B cell (primary cell): ENCODE measurements around the gene MRTFA. TPM values are rescaled to one million over a fixed set of nuclear protein-coding genes. Genes with fewer than 3 reads are reported as not detected.
"Not testable (repeated sequence)": the region's sequence is repeated elsewhere in the genome, so short reads cannot be mapped to it uniquely, and the experiment has no call there.

Experiments used
- ATAC-seq: fragments of 200-7000 bp; cut with Tn5 transposase; one replicate; pipeline ENCODE4 v1.10.0; 2021; ENCODE audit warnings: low read depth, mild to moderate bottlenecking, moderate number of reproducible peaks, moderate library complexity
- CTCF ChIA-PET: fragments of 350-600 bp; sonication (Branson Sonifier 250); formaldehyde crosslinking; loops from one replicate; lab custom pipeline; 2021; ENCODE audit warnings: antibody characterized with exemption, inconsistent platforms; lab: Charles Lee
- POLR2A ChIA-PET: fragments of 350-600 bp; sonication (Branson Sonifier 250); formaldehyde crosslinking; loops from one replicate; lab custom pipeline; 2021; ENCODE audit warnings: antibody characterized with exemption; lab: Charles Lee
- DNase-seq: peaks from one replicate; pipeline ENCODE4 v3.0.0; 2013
- H2AFZ ChIP-seq: 2 replicates; pipeline ENCODE4 v1.6.1; 2012; ENCODE audit warnings: mild to moderate bottlenecking, low read depth, low read length; ENCODE audit not compliant: insufficient read depth, poor library complexity, severe bottlenecking
- H3K27ac ChIP-seq, 2 donors: 1 replicate in 1 of 2; 2 replicates in 1 of 2; pipeline ENCODE4 v1.5.1; 2012 to 2013; ENCODE audit warnings: low read length in 2 of 2, mild to moderate bottlenecking in 2 of 2, moderate library complexity in 1 of 2
- H3K27me3 ChIP-seq, 4 experiments: fragments of 200-600 bp in 1 of 4; sonication (generic) in 1 of 4; replicated peaks in 1 of 4; 1 replicate in 2 of 4; 2 replicates in 2 of 4; pipeline versions ENCODE4 v1.6.1 to v1.7.0; 2013 to 2016; ENCODE audit warnings: low read length in 3 of 4, mild to moderate bottlenecking in 2 of 4, mixed read lengths in 1 of 4, moderate library complexity in 1 of 4; ENCODE audit not compliant: insufficient read depth in 4 of 4, control insufficient read depth in 3 of 4; ENCODE audit errors: control extremely low read depth in 1 of 4
- H3K36me3 ChIP-seq, 2 experiments: replicated peaks in 1 of 2; 1 replicate in 1 of 2; 2 replicates in 1 of 2; pipeline versions ENCODE4 v1.6.1 to v1.7.1; 2013; ENCODE audit warnings: low read length in 1 of 2; ENCODE audit not compliant: insufficient read depth in 2 of 2, control insufficient read depth in 1 of 2; ENCODE audit errors: control extremely low read depth in 1 of 2, extremely low read depth in 1 of 2
- H3K4me1 ChIP-seq, 2 donors: fragments of 200-600 bp in 1 of 2; sonication (generic) in 1 of 2; 1 replicate in 1 of 2; 2 replicates in 1 of 2; pipeline versions ENCODE4 v1.5.1 to v1.6.1; 2013 to 2017; ENCODE audit warnings: low read length in 2 of 2; ENCODE audit not compliant: control insufficient read depth in 2 of 2, insufficient read depth in 2 of 2
- H3K4me2 ChIP-seq: replicated peaks from 2 replicates; pipeline ENCODE3; 2012; ENCODE audit warnings: mild to moderate bottlenecking, low read depth, low read length; ENCODE audit not compliant: poor library complexity, severe bottlenecking
- H3K4me3 ChIP-seq, 5 experiments: fragments of 200-600 bp in 1 of 5; sonication (generic) in 1 of 5; 1 replicate in 3 of 5; 2 replicates in 2 of 5; pipeline versions ENCODE4 v1.5.1 to v1.7.0; 2011 to 2016; ENCODE audit warnings: low read length in 4 of 5, mild to moderate bottlenecking in 4 of 5, low read depth in 2 of 5, control low read depth in 1 of 5, moderate library complexity in 1 of 5; ENCODE audit not compliant: insufficient read depth in 1 of 5; ENCODE audit errors: control extremely low read depth in 1 of 5, extremely low read depth in 1 of 5
- H3K79me2 ChIP-seq: fragments of 200-600 bp; sonication (generic); one replicate; pipeline ENCODE4 v1.6.0; 2016; ENCODE audit warnings: low read length; ENCODE audit not compliant: control insufficient read depth, insufficient read depth
- H3K9ac ChIP-seq: fragments of 200-600 bp; sonication (generic); 2 replicates; pipeline ENCODE4 v1.6.1; 2017; ENCODE audit warnings: mild to moderate bottlenecking, low read length, moderate library complexity
- H3K9me3 ChIP-seq, 3 donors: one replicate each; pipeline versions ENCODE4 v1.6.1 to v1.7.1; 2013; ENCODE audit warnings: low read length in 2 of 3; ENCODE audit not compliant: control insufficient read depth in 2 of 3, insufficient read depth in 1 of 3; ENCODE audit errors: control extremely low read depth in 1 of 3
- H4K20me1 ChIP-seq: 2 replicates; pipeline ENCODE4 v1.6.0; 2012; ENCODE audit warnings: mild to moderate bottlenecking, low read length; ENCODE audit not compliant: insufficient read depth, control insufficient read depth, poor library complexity, severe bottlenecking
- H3K27ac Mint-ChIP-seq: one replicate; pipeline ENCODE4 v1.8.0; 2021; ENCODE audit warnings: mixed read lengths
- H3K27me3 Mint-ChIP-seq: one replicate; pipeline ENCODE4 v1.8.0; 2021; ENCODE audit warnings: mixed read lengths
- H3K4me1 Mint-ChIP-seq: one replicate; pipeline ENCODE4 v1.8.0; 2021; ENCODE audit warnings: mixed read lengths
- H3K4me3 Mint-ChIP-seq: one replicate; pipeline ENCODE4 v1.8.0; 2021; ENCODE audit warnings: mixed read lengths
- H3K9me3 Mint-ChIP-seq: one replicate; pipeline ENCODE4 v1.8.0; 2022; ENCODE audit warnings: mixed read lengths; ENCODE audit not compliant: insufficient read depth
- EZH2 ChIP-seq: IDR thresholded peaks from 2 replicates; pipeline ENCODE4 v1.6.1; 2012; ENCODE audit warnings: borderline replicate concordance, low read depth, mild to moderate bottlenecking, moderate library complexity, low read length; ENCODE audit not compliant: insufficient read depth, poor library complexity, severe bottlenecking
- WGBS: methylation state at CpG from one replicate; pipeline ENCODE4 v1.1.5; 2013; ENCODE audit warnings: missing lambda C conversion rate; ENCODE audit not compliant: insufficient coverage; 5-methylcytosine and 5-hydroxymethylcytosine counted together
- intact Hi-C: fragments of 100-400 bp; cut with micrococcal nuclease; formaldehyde crosslinking; loops from one replicate; pipeline ENCODE4 v1.10.0; 2022
- polyA plus RNA-seq: library from polyadenylated mRNA; depleted of rRNA; stranded (reverse); fragments of >200 nt; gene quantifications from 2 replicates; pipeline ENCODE4 v1.2.3, GENCODE V29; 2012
- total RNA-seq, 2 donors: library from RNA; stranded (reverse); fragments of 120-200 nt in 1 of 2; gene quantifications; 1 replicate in 1 of 2; 2 replicates in 1 of 2; pipeline versions ENCODE4 v1.2.3 to v1.2.4, GENCODE V29; 2013 to 2022
- TF ChIP-seq, protein P1 (sequence below): fragments of 200-600 bp; IDR thresholded peaks from one replicate; pipeline ENCODE4 v1.8.0; 2022; ENCODE audit warnings: antibody characterized with exemption, mild to moderate bottlenecking

MRTFA gene
- total and polyA plus RNA-seq, 2 donors (not counting 1 experiment from before 2014, with no cell fraction given) = 28.9 to 82.6 TPM

DNA sequence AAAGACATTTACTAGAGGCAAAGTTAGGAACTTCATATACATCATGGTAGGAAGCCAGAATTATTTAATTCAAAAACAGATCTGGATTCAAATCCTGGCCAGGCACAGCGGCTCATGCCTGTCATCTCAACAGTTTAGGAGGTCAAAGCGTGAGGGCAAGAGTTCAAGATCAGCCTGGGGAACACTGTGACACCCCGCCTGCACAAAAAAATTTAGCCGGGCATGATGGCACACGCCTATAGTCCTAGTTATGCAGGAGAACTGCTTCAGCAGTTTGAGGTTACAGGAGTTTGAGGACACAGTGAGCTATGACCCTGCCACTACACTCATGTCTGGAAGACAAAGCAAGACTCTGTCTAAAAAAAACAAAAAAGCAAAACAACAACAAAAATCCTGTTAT, 8.9 kb downstream of the MRTFA start:
- H2AFZ ChIP-seq = no peak overlapping the region
- no peak overlapping the region for H3K9ac ChIP-seq
- POLR2A ChIA-PET = no interaction called here
- peaks cover 7 to 20% of the 10 kb centered on the region in 2 donors for H3K4me1 ChIP-seq
- peaks cover 44% of the 10 kb centered on the region for H3K4me1 Mint-ChIP-seq
- no peaks in the 10 kb centered on the region for H3K9me3 ChIP-seq
- H3K4me2 ChIP-seq = no peak overlapping the region
- peaks cover 2% of the 10 kb centered on the region for H3K9me3 Mint-ChIP-seq
- TF ChIP-seq EZH2 = no peak
- TF ChIP-seq, protein P1, sequence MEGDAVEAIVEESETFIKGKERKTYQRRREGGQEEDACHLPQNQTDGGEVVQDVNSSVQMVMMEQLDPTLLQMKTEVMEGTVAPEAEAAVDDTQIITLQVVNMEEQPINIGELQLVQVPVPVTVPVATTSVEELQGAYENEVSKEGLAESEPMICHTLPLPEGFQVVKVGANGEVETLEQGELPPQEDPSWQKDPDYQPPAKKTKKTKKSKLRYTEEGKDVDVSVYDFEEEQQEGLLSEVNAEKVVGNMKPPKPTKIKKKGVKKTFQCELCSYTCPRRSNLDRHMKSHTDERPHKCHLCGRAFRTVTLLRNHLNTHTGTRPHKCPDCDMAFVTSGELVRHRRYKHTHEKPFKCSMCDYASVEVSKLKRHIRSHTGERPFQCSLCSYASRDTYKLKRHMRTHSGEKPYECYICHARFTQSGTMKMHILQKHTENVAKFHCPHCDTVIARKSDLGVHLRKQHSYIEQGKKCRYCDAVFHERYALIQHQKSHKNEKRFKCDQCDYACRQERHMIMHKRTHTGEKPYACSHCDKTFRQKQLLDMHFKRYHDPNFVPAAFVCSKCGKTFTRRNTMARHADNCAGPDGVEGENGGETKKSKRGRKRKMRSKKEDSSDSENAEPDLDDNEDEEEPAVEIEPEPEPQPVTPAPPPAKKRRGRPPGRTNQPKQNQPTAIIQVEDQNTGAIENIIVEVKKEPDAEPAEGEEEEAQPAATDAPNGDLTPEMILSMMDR = no peak
- H4K20me1 ChIP-seq = peaks cover 42% of the 10 kb centered on the region
- H3K27ac Mint-ChIP-seq = no peak overlapping the region
- peaks cover 97% of the 10 kb centered on the region for H3K79me2 ChIP-seq
- no peak for ATAC-seq
- no peak overlapping the region for H3K4me3 Mint-ChIP-seq
- intact Hi-C loops = no loop called here
- no peak overlapping the region for H3K4me3 ChIP-seq
- H3K36me3 ChIP-seq = peaks cover under 1 to 1% of the 10 kb centered on the region in 2 experiments
- H3K27ac ChIP-seq = no peak overlapping the region
- no peaks in the 10 kb centered on the region for H3K27me3 ChIP-seq
- WGBS = 91% methylated on average over 4 of the region's 5 CpGs
- CTCF ChIA-PET = interaction anchor here (0.9 kb wide), 1 partner anchor 15 kb away, joined by 3 read pairs; no protein-coding TSS in a partner anchor
- no peak for DNase-seq
- H3K27me3 Mint-ChIP-seq = no peaks in the 10 kb centered on the region

- Histone ChIP-seq H2AFZ (no peak overlapping the region), H3K27me3 (no peaks in the 10 kb centered on the region), H3K9ac (no peak overlapping the region), H3K4me1 (peaks cover 6 to 15% of the 10 kb centered on the region in 2 donors), H3K36me3 (peaks cover 1 to 2% of the 10 kb centered on the region in 2 experiments), H3K9me3 (peaks cover 0 to 3% (median 0%) of the 10 kb centered on the region in 3 donors), H3K27ac (no peak overlapping the region), H3K4me2 (no peak overlapping the region), H3K79me2 (peaks cover 94% of the 10 kb centered on the region), H3K4me3 (no peak overlapping the region), H4K20me1 (peaks cover 41% of the 10 kb centered on the region)
- intact Hi-C loops = no loop called here
- peaks cover 3% of the 10 kb centered on the region for H3K9me3 Mint-ChIP-seq
- CTCF ChIA-PET = no interaction called here
- H3K27ac Mint-ChIP-seq = no peak overlapping the region
- no peak for TF ChIP-seq EZH2
- TF ChIP-seq, protein P1 = no peak
- no peaks in the 10 kb centered on the region for H3K27me3 Mint-ChIP-seq
- no peak for ATAC-seq
- peaks cover 44% of the 10 kb centered on the region for H3K4me1 Mint-ChIP-seq
- DNase-seq = no peak
- WGBS = 97% methylated on average over 2 of the region's 2 CpGs
- POLR2A ChIA-PET = interaction anchor here (0.7 kb wide), 1 partner anchor 332 kb away, joined by 4 read pairs; no protein-coding TSS in a partner anchor
- no peak overlapping the region for H3K4me3 Mint-ChIP-seq
Observed at GRCh38 chr22:40626851-40627250, 9.7 kb downstream of the MRTFA start.

DNA sequence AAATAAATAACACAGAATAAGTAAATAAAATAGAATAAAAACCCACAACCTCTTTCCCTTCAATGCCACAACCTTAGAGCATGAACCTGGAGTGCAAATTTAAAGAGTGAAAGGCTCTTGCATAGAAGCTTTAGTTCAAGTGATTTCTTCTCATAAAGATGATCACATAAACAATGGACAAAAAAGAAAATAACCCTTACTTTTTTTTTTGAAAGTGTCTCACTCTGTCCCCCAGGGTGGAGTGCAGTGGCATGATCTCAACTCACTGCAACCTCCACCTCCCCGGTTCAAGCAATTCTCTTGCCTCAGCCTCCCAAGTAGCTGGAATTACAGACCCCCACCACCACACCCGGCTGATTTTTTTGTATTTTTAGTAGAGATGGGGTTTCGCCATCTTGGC, 10.7 kb downstream of the MRTFA start:
- not testable (repeated sequence) for H2AFZ ChIP-seq

More for the DNA sequence above, 10.7 kb downstream of the MRTFA start:
- H3K4me2 ChIP-seq, H3K4me3 Mint-ChIP-seq, H3K27ac ChIP-seq, intact Hi-C loops, H3K27ac Mint-ChIP-seq, CTCF ChIA-PET, ATAC-seq, H3K9me3 Mint-ChIP-seq, H3K27me3 ChIP-seq, H3K36me3 ChIP-seq, DNase-seq, H3K4me3 ChIP-seq, H3K9me3 ChIP-seq, H3K9ac ChIP-seq, H3K27me3 Mint-ChIP-seq: not testable (repeated sequence)
- POLR2A ChIA-PET = interaction anchor here (0.6 kb wide), 1 partner anchor 38 kb away, joined by 7 read pairs; no protein-coding TSS in a partner anchor
- peaks cover 38% of the 10 kb centered on the region for H4K20me1 ChIP-seq
- WGBS = 100% methylated on average over 1 of the region's 3 CpGs
- peaks cover 94% of the 10 kb centered on the region for H3K79me2 ChIP-seq
- peaks cover 44% of the 10 kb centered on the region for H3K4me1 Mint-ChIP-seq
- peaks cover 11 to 16% of the 10 kb centered on the region in 2 donors for H3K4me1 ChIP-seq
